NCI-H2171 (cell line): ENCODE measurements around the gene PPP1R8.
"Not testable (repeated sequence)": the region's sequence is repeated elsewhere in the genome, so short reads cannot be mapped to it uniquely, and the experiment has no call there.

Experiments used
- DNase-seq: peaks from one replicate; lab custom pipeline; 2025; lab: John Stamatoyannopoulos, UW

PPP1R8 gene

GRCh38 chr1:27830621-27831440 is at the start of gene PPP1R8:
Gene PPP1R8 (plus strand): TSS chr1:27830782. CDS start chr1:27830836, 54 bp downstream.
- peak; percentile 98 for DNase-seq

GRCh38 chr1:27782950-27783349 is 47.6 kb upstream of the PPP1R8 start:
- DNase-seq: no peak

- no peak for DNase-seq
Measured at GRCh38 chr1:27784700-27785099, 45.9 kb upstream of the PPP1R8 start.

GRCh38 chr1:27785781-27786455 is 44.7 kb upstream of the PPP1R8 start:
- DNase-seq: no peak

GRCh38 chr1:27787895-27788294 is 42.7 kb upstream of the PPP1R8 start:
- no peak for DNase-seq

GRCh38 chr1:27789540-27790041 is 41.0 kb upstream of the PPP1R8 start:
- no peak for DNase-seq

- not testable (repeated sequence) for DNase-seq
Measured at GRCh38 chr1:27790270-27790669, 40.3 kb upstream of the PPP1R8 start.

- DNase-seq: no peak
Measured at GRCh38 chr1:27795601-27796000, 35.0 kb upstream of the PPP1R8 start.

- DNase-seq: no peak
Measured at GRCh38 chr1:27804791-27805190, 25.8 kb upstream of the PPP1R8 start.

GRCh38 chr1:27806758-27807157 is 23.8 kb upstream of the PPP1R8 start:
- no peak for DNase-seq

- no peak for DNase-seq
Measured at GRCh38 chr1:27807385-27807784, 23.2 kb upstream of the PPP1R8 start.

- not testable (repeated sequence) for DNase-seq
Measured at GRCh38 chr1:27808131-27808530, 22.5 kb upstream of the PPP1R8 start.

- DNase-seq: no peak
Measured at GRCh38 chr1:27809883-27810282, 20.7 kb upstream of the PPP1R8 start.

GRCh38 chr1:27811741-27812500 is 18.7 kb upstream of the PPP1R8 start:
- no peak for DNase-seq

GRCh38 chr1:27816921-27817630 is 13.5 kb upstream of the PPP1R8 start:
- DNase-seq: no peak

GRCh38 chr1:27821761-27822315 is 8.7 kb upstream of the PPP1R8 start:
- DNase-seq: no peak

- DNase-seq: no peak
Measured at GRCh38 chr1:27823784-27824183, 6.8 kb upstream of the PPP1R8 start.

- no peak for DNase-seq
Measured at GRCh38 chr1:27824411-27824810, 6.2 kb upstream of the PPP1R8 start.

GRCh38 chr1:27829339-27829960 is 1.1 kb upstream of the PPP1R8 start:
- DNase-seq: not testable (repeated sequence)

GRCh38 chr1:27831568-27832410 is 1.2 kb downstream of the PPP1R8 start:
- DNase-seq: no peak
